Nephron (organoid): ENCODE measurements around the gene ICOS.
"Not testable (repeated sequence)": the region's sequence is repeated elsewhere in the genome, so short reads cannot be mapped to it uniquely, and the experiment has no call there.

Source experiments
- H3K27ac Mint-ChIP-seq, 3 experiments: 2 replicates each; pipeline ENCODE4 v1.8.0; 2020; ENCODE audit warnings: mixed read lengths in 3 of 3, mild to moderate bottlenecking in 2 of 3, moderate library complexity in 1 of 3
- H3K27me3 Mint-ChIP-seq: 2 replicates; pipeline ENCODE4 v1.8.0; 2021; ENCODE audit warnings: low read depth, mild to moderate bottlenecking, moderate library complexity, mixed read lengths
- H3K36me3 Mint-ChIP-seq: 2 replicates; pipeline ENCODE4 v1.8.0; 2020; ENCODE audit warnings: low read depth, mixed read lengths
- H3K4me1 Mint-ChIP-seq: 2 replicates; pipeline ENCODE4 v1.8.0; 2020; ENCODE audit warnings: mixed read lengths
- H3K4me3 Mint-ChIP-seq, 3 experiments: 2 replicates each; pipeline ENCODE4 v1.8.0; 2020; ENCODE audit warnings: mild to moderate bottlenecking in 3 of 3, mixed read lengths in 3 of 3, moderate library complexity in 2 of 3
- H3K9me3 Mint-ChIP-seq: 2 replicates; pipeline ENCODE4 v1.8.0; 2020; ENCODE audit warnings: mixed read lengths
- CTCF ChIP-seq, 3 experiments: fragments of 200-600 bp; sonication (generic); IDR thresholded peaks; one replicate each; pipeline ENCODE4 v1.5.0; 2021; ENCODE audit warnings: antibody characterized with exemption in 3 of 3; ENCODE audit not compliant: unreplicated experiment in 3 of 3

Gene ICOS

GRCh38 chr2:203983064-203983715 is 46.6 kb downstream of the ICOS start:
- H3K4me3 Mint-ChIP-seq = no peak overlapping the region

GRCh38 chr2:203985978-203986377 is 49.4 kb downstream of the ICOS start:
- not testable (repeated sequence) for H3K27me3 Mint-ChIP-seq, H3K27ac Mint-ChIP-seq, H3K36me3 Mint-ChIP-seq

More at GRCh38 chr2:203983064-203983715, 46.6 kb downstream of the ICOS start:
- no peaks in the 10 kb centered on the region for H3K36me3 Mint-ChIP-seq
- no peak overlapping the region for H3K27ac Mint-ChIP-seq
- no peaks in the 10 kb centered on the region for H3K27me3 Mint-ChIP-seq
- TF ChIP-seq CTCF (IDR thresholded peaks at IDR 0.05; ENCODE audit: unreplicated experiment in 3 of 3) = no peak
- peaks cover 11% of the 10 kb centered on the region for H3K4me1 Mint-ChIP-seq
- H3K9me3 Mint-ChIP-seq = peaks cover 6% of the 10 kb centered on the region

GRCh38 chr2:203987959-203988358 is 51.4 kb downstream of the ICOS start:
- no peak overlapping the region for H3K27ac Mint-ChIP-seq
- no peaks in the 10 kb centered on the region for H3K9me3 Mint-ChIP-seq

More at GRCh38 chr2:203985978-203986377, 49.4 kb downstream of the ICOS start:
- peaks cover 11% of the 10 kb centered on the region for H3K4me1 Mint-ChIP-seq
- not testable (repeated sequence) for H3K9me3 Mint-ChIP-seq, H3K4me3 Mint-ChIP-seq

GRCh38 chr2:203988500-203989260 is 52.1 kb downstream of the ICOS start:
- Mint-ChIP-seq H3K9me3 (no peaks in the 10 kb centered on the region), H3K27me3 (no peaks in the 10 kb centered on the region), H3K36me3 (no peaks in the 10 kb centered on the region), H3K27ac (no peak overlapping the region), H3K4me3 (no peak overlapping the region), H3K4me1 (peaks cover 6% of the 10 kb centered on the region)
- no peak for TF ChIP-seq CTCF (IDR thresholded peaks at IDR 0.05; ENCODE audit: unreplicated experiment in 3 of 3)

More at GRCh38 chr2:203987959-203988358, 51.4 kb downstream of the ICOS start:
- Mint-ChIP-seq H3K4me3 (no peak overlapping the region), H3K36me3 (no peaks in the 10 kb centered on the region), H3K27me3 (no peaks in the 10 kb centered on the region), H3K4me1 (peaks cover 6% of the 10 kb centered on the region)
- TF ChIP-seq CTCF (IDR thresholded peaks at IDR 0.05; ENCODE audit: unreplicated experiment in 3 of 3) = no peak

- no peaks in the 10 kb centered on the region for H3K36me3 Mint-ChIP-seq
These were observed 53.0 kb downstream of the ICOS start for GRCh38 chr2:203989521-203989920.

More at GRCh38 chr2:203989521-203989920, 53.0 kb downstream of the ICOS start:
- Mint-ChIP-seq H3K4me1 (peaks cover 6% of the 10 kb centered on the region), H3K27me3 (no peaks in the 10 kb centered on the region), H3K9me3 (no peaks in the 10 kb centered on the region), H3K27ac (no peak overlapping the region), H3K4me3 (no peak overlapping the region)
- TF ChIP-seq CTCF (IDR thresholded peaks at IDR 0.05; ENCODE audit: unreplicated experiment in 3 of 3) = no peak
